Smooth muscle cell (in vitro differentiated cells): ENCODE data around the gene HOXD3. TPM values are rescaled to one million over a fixed set of nuclear protein-coding genes. Genes with fewer than 3 reads are reported as not detected.

ENCODE experiments used
- DNase-seq: peaks from one replicate; lab custom pipeline; 2025; ENCODE audit not compliant: unreplicated experiment; lab: John Stamatoyannopoulos, UW
- H2AFZ ChIP-seq: fragments of 200-600 bp; sonication (generic); 2 replicates; pipeline ENCODE4 v1.6.0; 2016; ENCODE audit warnings: antibody characterized with exemption, low read depth, mild to moderate bottlenecking
- H3F3A ChIP-seq: fragments of 200-600 bp; sonication (generic); 2 replicates; pipeline ENCODE4 v1.6.0; 2017; ENCODE audit warnings: antibody characterized with exemption, low read depth
- H3K27ac ChIP-seq: fragments of 200-600 bp; sonication (generic); 2 replicates; pipeline ENCODE4 v1.5.1; 2016; ENCODE audit warnings: low read depth, mild to moderate bottlenecking
- H3K27me3 ChIP-seq: fragments of 200-600 bp; sonication (generic); 2 replicates; pipeline ENCODE4 v1.6.1; 2016; ENCODE audit warnings: low read depth, mild to moderate bottlenecking
- H3K36me3 ChIP-seq: fragments of 200-600 bp; sonication (generic); 2 replicates; pipeline ENCODE4 v1.5.1; 2016; ENCODE audit warnings: low read depth
- H3K4me1 ChIP-seq: fragments of 200-600 bp; sonication (generic); 2 replicates; pipeline ENCODE4 v1.5.1; 2016; ENCODE audit warnings: low read depth
- H3K4me2 ChIP-seq: fragments of 200-600 bp; sonication (generic); 2 replicates; pipeline ENCODE4 v1.6.0; 2016; ENCODE audit warnings: mild to moderate bottlenecking
- H3K4me3 ChIP-seq: fragments of 200-600 bp; sonication (generic); 2 replicates; pipeline ENCODE4 v1.5.1; 2016; ENCODE audit warnings: mild to moderate bottlenecking
- H3K79me2 ChIP-seq: fragments of 200-600 bp; sonication (generic); 2 replicates; pipeline ENCODE4 v1.6.0; 2016; ENCODE audit warnings: low read depth, mild to moderate bottlenecking
- H3K9ac ChIP-seq: fragments of 200-600 bp; sonication (generic); 2 replicates; pipeline ENCODE4 v1.6.0; 2016; ENCODE audit warnings: low read depth
- H3K9me3 ChIP-seq: fragments of 200-600 bp; sonication (generic); replicated peaks from 2 replicates; pipeline ENCODE4 v1.5.1; 2016; ENCODE audit warnings: low read depth
- H4K20me1 ChIP-seq: fragments of 200-600 bp; sonication (generic); 2 replicates; pipeline ENCODE4 v1.6.0; 2016; ENCODE audit warnings: low read depth
- CTCF ChIP-seq: fragments of 200-600 bp; sonication (generic); IDR thresholded peaks from 2 replicates; pipeline ENCODE4 v1.5.1; 2017; ENCODE audit warnings: borderline replicate concordance, mild to moderate bottlenecking, antibody characterized with exemption; ENCODE audit not compliant: insufficient read depth, poor library complexity, severe bottlenecking
- WGBS: methylation state at CpG from one replicate; pipeline ENCODE4 v1.1.7; 2016; ENCODE audit warnings: low lambda C conversion rate; 5-methylcytosine and 5-hydroxymethylcytosine counted together
- polyA plus RNA-seq: library from polyadenylated mRNA; unstranded; fragments of >200 nt; fragmentation: Nextera tagmentation; extraction: Ambion mirVana; gene quantifications from 2 replicates; pipeline ENCODE4 v1.2.1, GENCODE V29; 2016
- total RNA-seq: library from RNA; depleted of rRNA; stranded (reverse); fragments of >200 nt; gene quantifications from 2 replicates; pipeline ENCODE4 v1.2.3, GENCODE V29; 2014

HOXD3 gene
- total and polyA plus RNA-seq, 2 experiments from 2014 or later = not detected

DNA sequence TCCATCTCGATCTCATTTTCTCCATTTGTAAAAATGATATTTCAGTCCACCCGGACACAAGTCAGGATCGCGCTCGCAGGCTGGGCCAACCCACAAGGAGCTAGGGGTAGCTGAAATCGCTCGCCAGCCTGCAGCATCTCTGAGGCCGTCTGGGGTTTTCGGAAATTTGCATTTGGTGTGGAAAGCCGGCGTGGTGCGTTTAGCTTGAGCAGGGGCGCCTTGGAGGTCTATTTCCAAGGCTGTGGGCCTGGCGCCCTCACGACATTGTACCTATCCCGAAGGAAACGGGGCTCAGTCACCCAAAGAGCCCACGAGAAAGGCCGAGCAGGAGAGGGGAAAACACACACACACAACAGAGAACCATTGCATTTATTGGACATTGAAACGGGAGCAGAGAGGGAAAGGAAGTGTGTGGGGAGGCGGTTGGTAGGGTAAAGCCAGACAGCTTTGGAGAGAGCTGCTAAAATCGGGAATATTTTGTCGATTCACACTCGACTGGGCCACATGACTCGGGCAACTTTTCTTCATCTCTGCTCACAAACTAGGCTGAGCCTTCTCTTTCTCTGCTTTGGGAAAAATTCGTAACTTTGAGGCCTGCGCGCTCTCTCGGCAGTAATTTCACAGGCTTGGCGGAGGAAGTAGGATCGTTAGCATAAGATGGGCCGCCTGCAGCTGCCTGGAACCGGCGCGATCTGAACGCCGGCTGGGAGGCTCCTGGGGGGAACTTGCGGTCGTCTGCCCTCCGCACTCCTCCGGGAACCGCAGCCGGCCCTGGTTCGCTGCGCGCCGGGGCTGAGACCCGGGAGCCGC, 28.7 kb upstream of the HOXD3 start:
- no peaks in the 10 kb centered on the region for H3K9me3 ChIP-seq
- no peak for TF ChIP-seq CTCF
- no peak for DNase-seq
- peaks cover 7% of the 10 kb centered on the region for H3K4me1 ChIP-seq
- peaks cover 12% of the 10 kb centered on the region for H4K20me1 ChIP-seq
- peak overlapping the region; percentile 87 for H3K4me2 ChIP-seq
- peaks cover 98% of the 10 kb centered on the region for H3K27me3 ChIP-seq
- H3F3A ChIP-seq = no peaks in the 10 kb centered on the region
- no peak overlapping the region for H3K27ac ChIP-seq
- H3K79me2 ChIP-seq = no peaks in the 10 kb centered on the region
- H3K36me3 ChIP-seq = no peaks in the 10 kb centered on the region
- H2AFZ ChIP-seq = peak overlapping the region; percentile 17
- peak overlapping the region; percentile 54 for H3K4me3 ChIP-seq
- no peak overlapping the region for H3K9ac ChIP-seq
- WGBS = 8% methylated on average over 47 of the region's 49 CpGs

GRCh38 chr2:176128982-176129796, 27.9 kb upstream of the HOXD3 start, which contains the start of gene HOXD8:
Gene HOXD8 (plus strand): TSS chr2:176129705. CDS start chr2:176130367, 662 bp downstream.
- WGBS = 2% methylated on average over 50 of the region's 64 CpGs
- no peaks in the 10 kb centered on the region for H3K9me3 ChIP-seq
- H3K4me3 ChIP-seq = peak within 1 kb of the TSS; percentile 54
- H3K27me3 ChIP-seq = peaks cover 98% of the 10 kb centered on the region
- H3K9ac ChIP-seq = no peak within 1 kb of the TSS
- H3K4me1 ChIP-seq = peaks cover 7% of the 10 kb centered on the region
- no peak within 1 kb of the TSS for H3K27ac ChIP-seq
- H3K36me3 ChIP-seq = no peaks in the 10 kb centered on the region
- H3K4me2 ChIP-seq = peak within 1 kb of the TSS; percentile 87
- H4K20me1 ChIP-seq = peaks cover 5% of the 10 kb centered on the region
- TF ChIP-seq CTCF = no peak
- peak within 1 kb of the TSS; percentile 17 for H2AFZ ChIP-seq
- DNase-seq = no peak
- no peaks in the 10 kb centered on the region for H3F3A ChIP-seq
- no peaks in the 10 kb centered on the region for H3K79me2 ChIP-seq

DNA sequence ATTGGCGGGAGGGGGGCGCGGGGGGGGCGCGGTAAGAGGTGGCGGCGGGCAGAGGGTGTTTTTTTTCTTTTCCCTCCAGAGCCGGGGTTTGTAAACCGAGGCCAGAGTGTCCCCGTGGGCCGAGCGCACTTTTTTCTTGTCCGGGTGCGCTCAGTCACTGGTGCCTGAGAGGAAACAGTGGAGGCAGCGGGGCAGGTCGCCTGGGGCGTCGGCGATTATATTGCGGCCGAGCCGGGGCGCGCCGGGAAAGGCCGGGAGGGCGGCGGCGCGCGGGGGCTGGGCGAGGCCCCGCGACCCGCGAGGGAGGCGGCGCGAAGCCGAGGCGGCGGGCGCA, 27.3 kb upstream of the HOXD3 start:
- Histone ChIP-seq H3K27ac (no peak overlapping the region), H3K27me3 (peaks cover 98% of the 10 kb centered on the region), H3K4me2 (peak overlapping the region; percentile 87), H2AFZ (no peak overlapping the region), H3F3A (no peaks in the 10 kb centered on the region), H3K9ac (no peak overlapping the region), H3K36me3 (no peaks in the 10 kb centered on the region), H4K20me1 (peaks cover 2% of the 10 kb centered on the region), H3K4me1 (peaks cover 7% of the 10 kb centered on the region), H3K4me3 (peak overlapping the region; percentile 54), H3K79me2 (no peaks in the 10 kb centered on the region), H3K9me3 (no peaks in the 10 kb centered on the region)
- under 1% methylated on average over 21 of the region's 43 CpGs for whole genome bisulfite sequencing
- DNase-seq = no peak
- TF ChIP-seq CTCF = no peak
